H1 (cell line): Measurements from ENCODE around the gene ZNF14. TPM values are rescaled to one million over a fixed set of nuclear protein-coding genes. Genes with fewer than 3 reads are reported as not detected.

Source experiments
- CTCF ChIA-PET: fragments of 300-600 bp; sonication (Branson Sonifier 250); formaldehyde crosslinking; loops from one replicate; lab custom pipeline; 2021; ENCODE audit not compliant: partially characterized antibody; lab: Charles Lee
- POLR2A ChIA-PET: fragments of 300-600 bp; sonication (Branson Sonifier 250); formaldehyde crosslinking; loops from one replicate; lab custom pipeline; 2021; ENCODE audit warnings: inconsistent platforms; ENCODE audit not compliant: partially characterized antibody; lab: Charles Lee
- DNase-seq, 2 experiments: peaks; one replicate each; pipeline versions ENCODE4 v3.0.0 to v3.0.0-alpha.2; 2010 to 2022; ENCODE audit warnings: low spot score in 2 of 2, low read depth in 1 of 2, mixed read lengths in 1 of 2
- FAIRE-seq: peaks from 2 replicates; lab custom pipeline; 2011; peaks lifted over from hg19 to GRCh38; lab: Jason Lieb, UNC
- H2AFZ ChIP-seq: 2 replicates; pipeline ENCODE4 v1.8.1; 2012; ENCODE audit warnings: low read length, inconsistent platforms
- H2AK5ac ChIP-seq: 2 replicates; pipeline ENCODE4 v1.6.1; 2013; ENCODE audit warnings: low read depth, low read length
- H2BK120ac ChIP-seq: replicated peaks from 2 replicates; pipeline ENCODE3; 2013; ENCODE audit warnings: low read depth, low read length, inconsistent platforms
- H2BK12ac ChIP-seq: 2 replicates; pipeline ENCODE4 v1.6.1; 2013; ENCODE audit warnings: low read depth, low read length
- H2BK15ac ChIP-seq: 2 replicates; pipeline ENCODE4 v1.6.1; 2013; ENCODE audit warnings: low read length
- H2BK20ac ChIP-seq: 2 replicates; pipeline ENCODE4 v1.6.1; 2013; ENCODE audit warnings: low read length
- H2BK5ac ChIP-seq: 2 replicates; pipeline ENCODE4 v1.6.1; 2013; ENCODE audit warnings: low read depth, low read length
- H3K14ac ChIP-seq: 2 replicates; pipeline ENCODE4 v1.6.1; 2013; ENCODE audit warnings: inconsistent platforms; ENCODE audit not compliant: insufficient read length
- H3K18ac ChIP-seq: 2 replicates; pipeline ENCODE4 v1.6.1; 2013; ENCODE audit warnings: low read length; ENCODE audit errors: extremely low read depth
- H3K23ac ChIP-seq: 2 replicates; pipeline ENCODE4 v1.6.1; 2013; ENCODE audit warnings: inconsistent platforms; ENCODE audit not compliant: insufficient read length
- H3K23me2 ChIP-seq: 2 replicates; pipeline ENCODE4 v1.6.1; 2013; ENCODE audit warnings: low read depth, low read length
- H3K27ac ChIP-seq: 2 replicates; pipeline ENCODE4 v1.6.1; 2011; ENCODE audit warnings: low read depth, low read length, inconsistent platforms
- H3K27me3 ChIP-seq, 4 experiments: replicated peaks in 1 of 4; 1 replicate in 1 of 4; 2 replicates in 3 of 4; pipeline versions ENCODE4 v1.6.1 to v1.8.1; 2011 to 2013; ENCODE audit warnings: low read length in 3 of 4, mild to moderate bottlenecking in 3 of 4, inconsistent platforms in 2 of 4, mixed read lengths in 2 of 4, moderate library complexity in 1 of 4; ENCODE audit not compliant: control insufficient read depth in 3 of 4, insufficient read depth in 3 of 4; ENCODE audit errors: extremely low read depth in 1 of 4
- H3K36me3 ChIP-seq, 4 experiments: 2 replicates each; pipeline versions ENCODE4 v1.6.1 to v1.8.1; 2011 to 2013; ENCODE audit warnings: mild to moderate bottlenecking in 4 of 4, low read length in 3 of 4, moderate library complexity in 2 of 4, control low read depth in 1 of 4, inconsistent platforms in 1 of 4; ENCODE audit not compliant: insufficient read depth in 4 of 4, control insufficient read depth in 2 of 4
- H3K4ac ChIP-seq: replicated peaks from 2 replicates; pipeline ENCODE3; 2013; ENCODE audit warnings: low read length, low read depth, mixed read lengths, inconsistent platforms; ENCODE audit not compliant: insufficient read length
- H3K4me1 ChIP-seq, 4 experiments: replicated peaks in 1 of 4; 1 replicate in 1 of 4; 2 replicates in 3 of 4; pipeline versions ENCODE4 v1.6.1 to v1.8.1; 2011 to 2013; ENCODE audit warnings: low read length in 3 of 4, inconsistent platforms in 2 of 4, mixed read lengths in 1 of 4; ENCODE audit not compliant: insufficient read depth in 4 of 4, control insufficient read depth in 3 of 4
- H3K4me2 ChIP-seq, 2 experiments: 2 replicates each; pipeline versions ENCODE4 v1.6.1 to v1.8.1; 2011 to 2013; ENCODE audit warnings: low read depth in 2 of 2, low read length in 2 of 2, control low read depth in 1 of 2, inconsistent platforms in 1 of 2, mild to moderate bottlenecking in 1 of 2; ENCODE audit not compliant: insufficient read depth in 1 of 2
- H3K4me3 ChIP-seq, 4 experiments: fragments of 200-600, 300-600 bp in 1 of 4; sonication (generic), shearing (Covaris generic), sonication (Bioruptor Twin) in 1 of 4; 2 replicates each; pipeline versions ENCODE4 v1.5.1 to v1.8.1; 2011 to 2016; ENCODE audit warnings: low read length in 4 of 4, low read depth in 3 of 4, control low read depth in 2 of 4, inconsistent platforms in 2 of 4, mild to moderate bottlenecking in 2 of 4, mixed read lengths in 1 of 4, moderate library complexity in 1 of 4; ENCODE audit not compliant: insufficient read depth in 2 of 4; ENCODE audit errors: extremely low read depth in 1 of 4
- H3K56ac ChIP-seq: replicated peaks from 2 replicates; pipeline ENCODE3; 2013; ENCODE audit warnings: low read depth, mild to moderate bottlenecking, mixed read lengths, low read length, inconsistent platforms; ENCODE audit not compliant: insufficient read length
- H3K79me1 ChIP-seq: 2 replicates; pipeline ENCODE4 v1.6.1; 2013; ENCODE audit warnings: low read depth, low read length, control low read depth
- H3K79me2 ChIP-seq, 2 experiments: 2 replicates each; pipeline versions ENCODE4 v1.6.1 to v1.8.1; 2012 to 2013; ENCODE audit warnings: low read length in 2 of 2, mild to moderate bottlenecking in 2 of 2, inconsistent platforms in 1 of 2; ENCODE audit not compliant: insufficient read depth in 2 of 2, control insufficient read depth in 1 of 2
- H3K9ac ChIP-seq, 4 experiments: replicated peaks in 1 of 4; 1 replicate in 1 of 4; 2 replicates in 3 of 4; pipeline versions ENCODE4 v1.6.1 to v1.8.1; 2011 to 2013; ENCODE audit warnings: low read depth in 3 of 4, low read length in 3 of 4, control low read depth in 2 of 4, mild to moderate bottlenecking in 2 of 4, moderate library complexity in 2 of 4, inconsistent platforms in 1 of 4; ENCODE audit errors: extremely low read depth in 1 of 4
- H3K9me3 ChIP-seq, 2 experiments: 2 replicates each; pipeline versions ENCODE4 v1.6.1 to v1.8.1; 2012 to 2013; ENCODE audit warnings: mild to moderate bottlenecking in 2 of 2, moderate library complexity in 2 of 2, control low read depth in 1 of 2, inconsistent platforms in 1 of 2, low read depth in 1 of 2, low read length in 1 of 2, mixed read lengths in 1 of 2; ENCODE audit not compliant: insufficient read depth in 2 of 2
- H4K20me1 ChIP-seq, 2 experiments: replicated peaks in 1 of 2; 2 replicates each; pipeline versions ENCODE3 to v1.8.1; 2011 to 2013; ENCODE audit warnings: inconsistent platforms in 2 of 2, low read length in 2 of 2, mild to moderate bottlenecking in 1 of 2; ENCODE audit not compliant: insufficient read depth in 2 of 2, control insufficient read depth in 1 of 2
- H4K5ac ChIP-seq: 2 replicates; pipeline ENCODE4 v1.6.1; 2013; ENCODE audit warnings: low read length, low read depth, mixed read lengths, inconsistent platforms; ENCODE audit not compliant: insufficient read length
- H4K8ac ChIP-seq: 2 replicates; pipeline ENCODE4 v1.8.0; 2013; ENCODE audit warnings: mild to moderate bottlenecking, moderate library complexity, low read length, inconsistent platforms; ENCODE audit not compliant: insufficient read depth; ENCODE audit errors: extremely low read depth
- H4K91ac ChIP-seq: replicated peaks from 2 replicates; pipeline ENCODE3; 2013; ENCODE audit warnings: low read length, mixed read lengths, inconsistent platforms; ENCODE audit not compliant: insufficient read length
- ASH2L ChIP-seq: fragments of 200-600, 300-600 bp; sonication (generic); IDR thresholded peaks from one replicate; pipeline ENCODE4 v1.7.1; 2017; ENCODE audit warnings: low read length
- CBX8 ChIP-seq: fragments of 300-800, 300-1000 bp; sonication (generic); IDR thresholded peaks from 2 replicates; pipeline ENCODE4 v1.7.1; 2016; ENCODE audit warnings: low read depth, low read length, borderline replicate concordance
- EZH2 ChIP-seq: fragments of 200-600 bp; sonication (generic); IDR thresholded peaks from 2 replicates; pipeline ENCODE4 v1.7.1; 2012; ENCODE audit warnings: low read depth, mild to moderate bottlenecking, moderate library complexity, low read length, inconsistent platforms; ENCODE audit not compliant: severe bottlenecking
- GABPA ChIP-seq: IDR thresholded peaks from 2 replicates; pipeline ENCODE4 v1.6.1; 2011; ENCODE audit warnings: mild to moderate bottlenecking, low read length, moderate library complexity, borderline replicate concordance; ENCODE audit not compliant: insufficient read depth
- HDAC6 ChIP-seq: IDR thresholded peaks from one replicate; pipeline ENCODE4 v1.7.1; 2012; ENCODE audit warnings: low read depth, mild to moderate bottlenecking, inconsistent platforms, low read length, moderate library complexity
- RBBP5 ChIP-seq: IDR thresholded peaks from 2 replicates; pipeline ENCODE4 v1.7.1; 2012; ENCODE audit warnings: low read depth, mild to moderate bottlenecking, inconsistent platforms, low read length, moderate library complexity, borderline replicate concordance
- SAP30 ChIP-seq: fragments of 300-600 bp; sonication (generic); IDR thresholded peaks from 2 replicates; pipeline ENCODE4 v1.7.1; 2012; ENCODE audit warnings: low read length, moderate library complexity, mild to moderate bottlenecking, inconsistent platforms; ENCODE audit not compliant: insufficient read depth, insufficient replicate concordance
- SP1 ChIP-seq: IDR thresholded peaks from 2 replicates; pipeline ENCODE4 v1.6.1; 2011; ENCODE audit warnings: low read depth, low read length
- TBP ChIP-seq: IDR thresholded peaks from 2 replicates; pipeline ENCODE4 v1.6.1; 2011; ENCODE audit warnings: low read depth, low read length, improper control_type of control experiment
- TCF12 ChIP-seq: IDR thresholded peaks from 2 replicates; pipeline ENCODE4 v1.6.1; 2011; ENCODE audit warnings: low read depth, mild to moderate bottlenecking, low read length
- ZNF274 ChIP-seq: IDR thresholded peaks from 2 replicates; pipeline ENCODE4 v1.7.0; 2012; ENCODE audit warnings: low read length, borderline replicate concordance; ENCODE audit errors: extremely low read depth
- WGBS, 2 experiments: shearing (Covaris generic) in 1 of 2; methylation state at CpG; one replicate each; pipeline versions ENCODE4 v1.1.6 to v1.1.7; 2013 to 2015; ENCODE audit warnings: low lambda C conversion rate in 2 of 2, mixed read lengths in 2 of 2, inconsistent platforms in 1 of 2, low coverage in 1 of 2, missing lambda C conversion rate in 1 of 2; ENCODE audit not compliant: insufficient replicate concordance in 2 of 2, insufficient coverage in 1 of 2, insufficient read length in 1 of 2; ENCODE audit errors: extremely low coverage in 1 of 2, missing lambda C conversion rate in 1 of 2; 5-methylcytosine and 5-hydroxymethylcytosine counted together
- polyA plus RNA-seq, 7 experiments: library from polyadenylated mRNA; depleted of rRNA in 3 of 7; stranded (reverse) in 5 of 7; unstranded in 2 of 7; fragments of >200 nt in 5 of 7; fragments of 200-250 nt in 2 of 7; gene quantifications; 1 replicate in 5 of 7; 2 replicates in 1 of 7; 4 replicates in 1 of 7; pipeline versions ENCODE4 v1.2.1 to v1.2.3, GENCODE V29; 2011 to 2013; ENCODE audit warnings: missing spikeins in 2 of 7, mixed read lengths in 2 of 7
- total RNA-seq: library from RNA; stranded (reverse); fragmentation: NEBNext Ultra II Directional; extraction: Animal tissue kit (Norgen Biotek cat#: 25700); gene quantifications from 2 replicates; pipeline ENCODE4 v1.2.1, GENCODE V29; 2021
- TF ChIP-seq, protein P1 (sequence below): IDR thresholded peaks from 2 replicates; pipeline ENCODE4 v1.6.1; 2012; ENCODE audit warnings: low read length, inconsistent platforms

ZNF14 gene
- total and polyA plus RNA-seq, 2 of the 8 experiments (the other 6 are each of a cell fraction or from before 2014, with no cell fraction given), result 1.00 to 7.4 TPM

GRCh38 chr19:19662344-19662743 lies 70.6 kb downstream of the ZNF14 start:
- H3K56ac ChIP-seq, result no peak overlapping the region
- no peak overlapping the region for H3K27ac ChIP-seq
- no peaks in the 10 kb centered on the region for H3K23me2 ChIP-seq
- no peak overlapping the region for H2BK15ac ChIP-seq
- no peak overlapping the region for H2BK12ac ChIP-seq
- peaks cover 3 to 12% (median 6%) of the 10 kb centered on the region in 4 experiments; a peak in 5 of 7 replicates for H3K4me1 ChIP-seq
- no peaks in the 10 kb centered on the region for H3K27me3 ChIP-seq
- POLR2A ChIA-PET, result interaction anchor here (0.6 to 2.4 kb wide), 11 partner anchors 10 to 295 kb away, joined by 3 to 20 read pairs (median 3); partner anchors contain the start of genes GMIP, ZNF506 and ZNF93
- no peak overlapping the region for H2BK5ac ChIP-seq
- H4K5ac ChIP-seq, result no peak overlapping the region
- H3K9ac ChIP-seq, result peak overlapping the region in 1 of 4 experiments; percentile 93; a peak in 2 of 7 replicates
- H3K9me3 ChIP-seq, result no peaks in the 10 kb centered on the region
- CTCF ChIA-PET, result interaction anchor here (1.0 to 2.4 kb wide), 2 partner anchors 10 to 110 kb away, joined by 3 to 9 read pairs; no protein-coding TSS in a partner anchor
- H2BK120ac ChIP-seq, result no peak overlapping the region
- no peak overlapping the region for H3K14ac ChIP-seq
- H3K79me2 ChIP-seq, result peaks cover 21 to 30% of the 10 kb centered on the region in 2 experiments
- H2AK5ac ChIP-seq, result no peak overlapping the region
- H3K18ac ChIP-seq, result no peak overlapping the region
- no peak overlapping the region for H3K4ac ChIP-seq
- FAIRE-seq (no peak), DNase-seq (peak in 1 of 2 experiments; percentile 34)
- no peak overlapping the region for H4K8ac ChIP-seq
- peaks cover 16% of the 10 kb centered on the region for H3K79me1 ChIP-seq
- no peak overlapping the region for H2BK20ac ChIP-seq
- peaks cover 11 to 25% (median 16%) of the 10 kb centered on the region in 4 experiments for H3K36me3 ChIP-seq
- H3K23ac ChIP-seq, result no peak overlapping the region
- peak overlapping the region; percentile 72 to 95 for H3K4me2 ChIP-seq
- peaks cover 6 to 18% of the 10 kb centered on the region in 2 experiments for H4K20me1 ChIP-seq
- no peak overlapping the region for H4K91ac ChIP-seq
- WGBS, 2 experiments, result 95% methylated on average over 8 of the region's 8 CpGs; no CpG with 5 or more reads in 1 of the 2 experiments
- no peak overlapping the region for H2AFZ ChIP-seq
- H3K4me3 ChIP-seq, result peak overlapping the region; percentile 77 to 97 (median 90); a peak in 7 of 8 replicates
- no peak for TF ChIP-seq EZH2
- TF ChIP-seq TCF12, result no peak
- no peak for TF ChIP-seq CBX8
- TF ChIP-seq, protein P1, sequence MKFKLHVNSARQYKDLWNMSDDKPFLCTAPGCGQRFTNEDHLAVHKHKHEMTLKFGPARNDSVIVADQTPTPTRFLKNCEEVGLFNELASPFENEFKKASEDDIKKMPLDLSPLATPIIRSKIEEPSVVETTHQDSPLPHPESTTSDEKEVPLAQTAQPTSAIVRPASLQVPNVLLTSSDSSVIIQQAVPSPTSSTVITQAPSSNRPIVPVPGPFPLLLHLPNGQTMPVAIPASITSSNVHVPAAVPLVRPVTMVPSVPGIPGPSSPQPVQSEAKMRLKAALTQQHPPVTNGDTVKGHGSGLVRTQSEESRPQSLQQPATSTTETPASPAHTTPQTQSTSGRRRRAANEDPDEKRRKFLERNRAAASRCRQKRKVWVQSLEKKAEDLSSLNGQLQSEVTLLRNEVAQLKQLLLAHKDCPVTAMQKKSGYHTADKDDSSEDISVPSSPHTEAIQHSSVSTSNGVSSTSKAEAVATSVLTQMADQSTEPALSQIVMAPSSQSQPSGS, result no peak
- TF ChIP-seq SP1, result no peak
- no peak for TF ChIP-seq ASH2L
- TF ChIP-seq RBBP5, result no peak
- TF ChIP-seq HDAC6, result no peak
- no peak for TF ChIP-seq ZNF274
- no peak for TF ChIP-seq SAP30
- TF ChIP-seq TBP, result no peak
- no peak for TF ChIP-seq GABPA
